GM12873 (cell line): ENCODE data around the gene RBM23.

Experiments used
- TF ChIP-seq, protein P1 (sequence below): IDR thresholded peaks from 2 replicates; pipeline ENCODE4 v1.5.1; 2012; ENCODE audit warnings: low read depth, mild to moderate bottlenecking, moderate library complexity, low read length, control low read depth; ENCODE audit not compliant: insufficient read depth; ENCODE audit errors: missing control alignments

RBM23 gene

DNA sequence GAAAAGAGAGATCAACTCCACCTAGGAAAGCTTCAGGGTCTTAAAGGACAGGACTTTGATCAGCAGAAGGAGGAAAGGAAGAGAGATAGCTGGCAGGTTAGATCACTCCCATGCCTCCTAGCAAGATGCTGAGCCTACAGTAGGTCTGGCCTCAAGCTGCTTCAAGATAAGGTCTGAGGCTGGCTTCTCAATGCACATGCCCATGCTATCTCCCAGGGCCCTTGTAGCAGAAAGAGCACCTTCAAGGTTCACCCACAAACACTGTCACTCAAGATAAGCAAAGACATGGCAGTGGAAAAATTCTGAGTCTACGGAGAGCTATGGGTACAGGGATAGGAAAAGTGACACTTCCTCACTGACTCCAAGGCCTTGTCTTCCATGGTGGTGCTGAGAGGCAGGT is 21.6 kb downstream of the RBM23 start:
- TF ChIP-seq, protein P1, sequence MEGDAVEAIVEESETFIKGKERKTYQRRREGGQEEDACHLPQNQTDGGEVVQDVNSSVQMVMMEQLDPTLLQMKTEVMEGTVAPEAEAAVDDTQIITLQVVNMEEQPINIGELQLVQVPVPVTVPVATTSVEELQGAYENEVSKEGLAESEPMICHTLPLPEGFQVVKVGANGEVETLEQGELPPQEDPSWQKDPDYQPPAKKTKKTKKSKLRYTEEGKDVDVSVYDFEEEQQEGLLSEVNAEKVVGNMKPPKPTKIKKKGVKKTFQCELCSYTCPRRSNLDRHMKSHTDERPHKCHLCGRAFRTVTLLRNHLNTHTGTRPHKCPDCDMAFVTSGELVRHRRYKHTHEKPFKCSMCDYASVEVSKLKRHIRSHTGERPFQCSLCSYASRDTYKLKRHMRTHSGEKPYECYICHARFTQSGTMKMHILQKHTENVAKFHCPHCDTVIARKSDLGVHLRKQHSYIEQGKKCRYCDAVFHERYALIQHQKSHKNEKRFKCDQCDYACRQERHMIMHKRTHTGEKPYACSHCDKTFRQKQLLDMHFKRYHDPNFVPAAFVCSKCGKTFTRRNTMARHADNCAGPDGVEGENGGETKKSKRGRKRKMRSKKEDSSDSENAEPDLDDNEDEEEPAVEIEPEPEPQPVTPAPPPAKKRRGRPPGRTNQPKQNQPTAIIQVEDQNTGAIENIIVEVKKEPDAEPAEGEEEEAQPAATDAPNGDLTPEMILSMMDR = no peak

DNA sequence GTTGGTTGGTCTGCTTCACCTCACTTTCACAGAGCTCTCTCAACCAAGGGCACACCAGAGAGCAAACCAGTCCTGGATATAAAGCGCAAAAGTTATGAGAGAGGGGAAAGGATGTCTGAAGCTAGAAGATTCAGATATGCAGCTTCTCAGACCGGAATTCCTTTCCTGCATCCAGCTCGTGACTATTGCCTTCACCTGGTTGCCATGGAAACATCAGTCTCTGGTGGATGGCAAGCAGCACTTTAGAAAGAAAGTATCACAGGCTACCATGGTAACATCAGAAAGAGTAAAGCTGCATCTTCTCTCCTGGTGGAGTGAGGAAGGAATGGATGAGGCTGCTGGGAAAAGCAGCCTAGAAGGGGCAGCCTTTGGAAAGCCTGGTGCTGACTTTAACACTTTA is 22.2 kb downstream of the RBM23 start:
- TF ChIP-seq, protein P1 = no peak

DNA sequence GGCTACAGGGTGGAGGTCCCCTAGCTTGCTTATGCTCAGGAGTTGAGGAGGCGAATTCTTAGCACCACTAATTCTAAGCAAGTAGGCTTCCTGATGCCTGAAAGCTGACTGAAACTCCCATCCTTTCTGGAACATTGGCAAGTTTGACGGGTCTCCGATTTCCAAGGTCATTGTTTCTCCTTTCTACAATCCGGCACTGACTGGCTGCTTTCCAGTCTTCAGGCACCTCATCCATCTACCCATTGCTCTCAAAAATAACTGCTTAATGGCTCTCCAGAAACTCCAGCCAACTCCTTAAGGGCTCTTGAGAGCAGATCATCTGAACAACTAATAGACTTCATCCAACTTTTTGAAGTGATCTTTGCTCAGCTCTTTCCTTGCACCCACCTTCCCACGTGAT is 22.6 kb downstream of the RBM23 start:
- TF ChIP-seq, protein P1 = no peak

DNA sequence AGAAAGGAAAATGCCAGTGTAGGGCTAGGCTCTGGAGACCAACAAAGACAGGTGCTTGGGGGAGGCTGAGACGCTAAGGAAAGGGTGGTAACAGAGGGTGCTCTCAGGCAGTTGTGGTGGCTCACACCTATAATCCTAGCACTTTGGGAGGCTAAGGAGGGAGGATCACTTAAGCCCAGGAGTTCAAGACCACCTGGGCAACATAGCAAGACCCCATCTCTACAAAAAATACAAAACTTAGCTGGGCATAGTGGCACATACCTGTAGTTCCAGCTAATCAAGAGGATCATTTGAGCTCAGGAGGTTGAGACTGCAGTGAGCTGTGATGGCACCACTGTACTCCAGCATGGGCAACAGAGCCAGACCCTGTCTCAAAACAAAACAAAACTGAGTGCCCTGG is 23.5 kb downstream of the RBM23 start:
- TF ChIP-seq, protein P1 = no peak

DNA sequence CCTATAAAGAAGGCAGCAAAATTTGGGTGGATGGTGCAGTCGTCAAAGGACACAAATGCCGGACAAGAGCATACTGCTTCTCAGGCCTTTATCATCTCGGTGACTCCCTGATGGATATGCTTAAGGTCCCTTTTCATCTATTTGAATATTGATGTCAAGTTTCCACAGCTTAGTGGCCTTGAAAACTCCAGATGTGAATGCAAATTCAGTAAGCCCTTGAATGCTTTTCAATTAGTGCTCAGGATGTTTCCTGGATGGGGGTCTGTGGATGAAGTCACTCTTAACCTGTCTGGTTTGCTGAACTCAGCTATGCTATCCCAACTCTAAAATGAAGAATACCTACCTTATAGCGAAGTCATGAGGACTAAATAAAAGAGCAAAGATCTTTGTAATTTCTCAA is 25.2 kb downstream of the RBM23 start:
- TF ChIP-seq, protein P1 = no peak

DNA sequence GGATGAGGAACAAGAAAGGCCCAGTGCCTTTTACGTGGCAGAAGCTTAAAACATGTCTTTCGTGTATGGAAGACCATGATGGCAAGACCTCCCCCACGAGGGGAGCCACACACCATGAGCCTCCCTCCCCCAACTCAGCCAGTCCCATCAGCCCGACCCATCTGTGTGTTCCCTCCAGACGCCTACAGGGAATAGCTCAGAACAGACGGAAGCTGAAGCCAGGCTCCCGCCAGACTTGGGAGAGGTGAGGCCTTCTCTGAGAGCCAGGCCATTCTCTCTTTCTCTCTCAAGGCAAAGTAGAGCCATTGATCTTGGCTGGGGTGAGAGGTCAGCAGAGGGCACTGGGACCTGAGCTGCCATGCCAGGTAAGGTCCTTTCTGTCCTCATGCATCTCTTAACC is 26.5 kb downstream of the RBM23 start:
- TF ChIP-seq, protein P1 = no peak

DNA sequence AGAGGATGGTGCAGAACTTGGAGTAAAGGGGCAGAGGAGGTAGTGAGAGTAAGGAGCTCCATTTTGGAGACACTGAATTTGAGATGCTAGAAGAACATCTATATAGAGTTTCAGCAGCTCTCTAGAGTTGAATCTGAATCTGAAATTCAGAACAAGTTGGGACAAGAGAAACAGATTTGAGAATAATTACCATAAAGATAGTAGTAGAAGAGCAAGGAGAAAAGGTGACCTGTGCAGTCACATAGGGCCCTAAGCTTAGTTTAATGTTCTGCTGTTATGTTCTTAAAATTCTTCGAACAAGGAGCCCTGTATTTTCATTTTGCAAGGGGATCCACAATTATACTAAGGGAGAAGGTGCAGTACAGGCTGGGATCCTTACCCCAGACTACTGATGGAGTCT is 28.5 kb downstream of the RBM23 start:
- TF ChIP-seq, protein P1 = no peak
